Activated T-helper 9 cell treated with anti-CD3 and anti-CD28 coated beads, Interleukin-2, amount 50 U/mL, for 16 hours (primary cell): ENCODE results near the gene PTTG2.
A peak's percentile ranks its signal among the peaks of the same experiment; 100 is the strongest.
"Not testable (repeated sequence)": the region's sequence is repeated elsewhere in the genome, so short reads cannot be mapped to it uniquely, and the experiment has no call there.

Experiments used
- DNase-seq: peaks from one replicate; pipeline ENCODE4 v3.0.0-alpha.2; 2020; ENCODE audit warnings: low read depth

The PTTG2 gene

DNA sequence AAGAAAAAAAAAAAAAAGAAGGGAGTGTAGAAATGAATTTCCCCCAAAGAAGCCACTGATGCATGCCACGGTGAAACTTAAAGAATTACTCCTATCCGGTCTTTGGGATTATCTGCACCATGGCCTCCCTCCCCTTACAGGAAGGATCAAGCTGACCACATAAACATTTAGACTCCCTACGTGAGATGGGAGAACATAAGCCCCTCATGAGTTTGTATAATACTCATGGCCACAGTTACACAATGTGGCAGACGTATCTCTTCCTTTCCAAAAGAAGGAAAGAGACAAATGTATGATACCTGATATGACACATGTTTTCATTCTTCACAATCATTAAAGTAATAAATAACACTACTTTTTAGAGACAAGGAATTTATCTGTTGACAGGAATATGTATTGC is 3.3 kb upstream of the PTTG2 start:
- no peak for DNase-seq

DNA sequence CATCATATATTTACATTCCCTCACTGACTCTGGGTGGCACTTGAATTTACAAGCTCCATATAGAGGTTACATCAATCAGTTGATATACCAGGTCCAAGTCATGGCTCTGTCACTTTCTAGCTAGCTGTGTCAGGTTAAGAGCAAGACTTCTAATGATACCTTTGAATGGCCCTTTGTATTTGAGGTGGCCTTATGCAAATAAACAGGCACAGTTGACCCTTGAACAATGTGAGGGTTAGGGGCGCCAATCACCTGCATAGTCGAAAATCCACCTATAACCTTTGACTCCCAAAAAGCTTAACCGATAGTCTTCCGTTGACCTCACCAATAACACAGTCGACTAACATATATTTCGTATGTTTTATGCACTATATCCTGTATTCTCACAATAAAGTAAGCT is 1.3 kb upstream of the PTTG2 start:
- no peak for DNase-seq

DNA sequence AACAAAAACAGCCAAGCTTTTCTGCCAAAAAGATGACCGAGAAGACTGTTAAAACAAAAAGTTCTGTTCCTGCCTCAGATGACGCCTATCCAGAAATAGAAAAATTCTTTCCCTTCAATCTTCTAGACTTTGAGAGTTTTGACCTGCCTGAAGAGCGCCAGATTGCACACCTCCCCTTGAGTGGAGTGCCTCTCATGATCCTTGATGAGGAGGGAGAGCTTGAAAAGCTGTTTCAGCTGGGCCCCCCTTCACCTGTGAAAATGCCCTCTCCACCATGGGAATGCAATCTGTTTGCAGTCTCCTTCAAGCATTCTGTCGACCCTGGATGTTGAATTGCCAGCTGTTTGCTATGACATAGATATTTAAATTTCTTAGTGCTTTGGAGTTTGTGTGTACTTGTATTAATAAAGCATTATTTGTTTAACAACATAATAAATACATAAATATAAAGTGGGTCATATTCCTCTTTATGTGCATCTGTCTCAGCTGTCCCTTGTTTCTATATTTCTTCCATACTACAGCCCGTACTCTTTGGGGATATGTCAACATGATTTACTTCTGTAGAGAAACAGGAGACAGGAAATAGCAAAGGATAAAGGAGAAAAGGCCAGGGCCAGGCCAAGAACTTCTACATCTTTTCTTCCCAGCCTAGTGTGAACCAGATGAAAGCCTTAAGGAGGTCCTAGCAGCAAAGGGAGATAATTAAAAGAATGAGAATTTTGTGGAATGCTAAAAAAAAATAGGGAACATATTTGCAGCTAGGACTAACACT is 667 bp downstream of the PTTG2 start:
- no peak for DNase-seq

DNA sequence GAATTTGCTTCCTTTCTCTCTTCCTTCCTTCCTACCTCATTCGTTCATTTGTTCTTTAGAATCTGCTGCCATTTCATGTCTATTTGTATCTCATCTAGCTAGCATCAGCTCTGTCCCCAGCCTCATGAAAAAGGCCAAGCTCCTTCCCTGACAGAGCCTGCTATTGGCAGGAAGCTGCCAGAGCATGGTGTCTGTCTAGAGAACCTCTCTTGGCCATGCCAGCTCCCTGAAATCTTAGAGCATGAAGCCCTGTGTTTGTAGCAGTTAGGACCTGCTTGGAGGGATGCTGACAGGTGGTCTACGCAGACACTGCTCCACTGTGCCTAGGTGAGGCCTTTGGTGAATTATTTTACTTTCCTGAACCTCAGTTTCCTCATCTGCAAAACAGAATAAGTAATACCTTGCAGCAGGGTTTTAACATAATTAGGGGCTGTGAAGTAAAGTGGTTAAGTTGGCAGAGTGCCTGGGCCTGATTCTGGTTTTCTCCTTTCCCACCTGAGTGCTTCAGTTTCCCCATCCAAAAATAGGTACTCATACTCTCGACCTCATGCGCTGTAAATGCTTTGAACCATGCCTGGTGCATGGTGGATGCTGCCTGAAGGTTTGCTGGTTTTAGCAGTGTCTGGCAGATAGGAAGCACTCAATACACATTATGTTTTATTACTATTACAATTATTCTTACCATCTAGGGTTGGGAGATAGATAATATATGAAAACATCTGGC is 4.7 kb downstream of the PTTG2 start:
- DNase-seq, result no peak

DNA sequence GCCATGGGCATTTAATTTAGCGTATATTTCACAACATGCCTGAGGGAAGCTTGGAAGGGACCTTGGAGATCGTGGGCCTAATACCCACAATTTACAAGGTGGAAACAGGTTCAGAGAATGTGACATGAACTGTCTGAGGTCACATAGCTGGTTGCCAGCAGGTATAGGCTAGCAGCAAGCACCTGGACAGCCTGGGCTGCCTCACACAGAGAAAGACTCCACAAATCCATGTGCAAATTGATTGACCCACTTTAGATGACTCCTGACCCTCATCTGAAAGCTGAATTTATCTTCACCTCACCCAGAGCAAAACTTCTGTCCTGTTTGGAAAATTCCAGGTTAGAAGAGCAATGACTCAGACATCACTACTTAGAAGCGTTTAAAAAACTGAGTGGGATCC is 5.8 kb downstream of the PTTG2 start:
- DNase-seq, result no peak

DNA sequence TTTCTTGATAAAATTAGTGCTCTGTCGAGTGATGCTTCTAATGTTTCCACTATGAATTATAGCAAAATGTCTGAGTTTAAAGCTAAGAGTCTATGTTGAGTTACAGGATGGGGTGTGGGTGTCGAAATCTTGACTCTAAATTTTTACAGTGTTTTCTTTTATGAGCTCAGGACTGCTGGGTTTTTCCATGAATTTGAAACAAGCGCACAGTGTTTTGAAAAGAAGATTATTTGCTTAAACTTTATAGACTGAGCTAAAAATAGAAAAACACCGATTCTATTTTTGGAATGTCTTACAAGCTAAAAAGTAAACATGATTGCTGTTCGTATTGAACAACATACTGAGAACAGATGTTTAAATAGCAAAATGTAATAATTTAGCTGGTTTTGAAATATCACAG is 7.5 kb downstream of the PTTG2 start:
- no peak for DNase-seq

DNA sequence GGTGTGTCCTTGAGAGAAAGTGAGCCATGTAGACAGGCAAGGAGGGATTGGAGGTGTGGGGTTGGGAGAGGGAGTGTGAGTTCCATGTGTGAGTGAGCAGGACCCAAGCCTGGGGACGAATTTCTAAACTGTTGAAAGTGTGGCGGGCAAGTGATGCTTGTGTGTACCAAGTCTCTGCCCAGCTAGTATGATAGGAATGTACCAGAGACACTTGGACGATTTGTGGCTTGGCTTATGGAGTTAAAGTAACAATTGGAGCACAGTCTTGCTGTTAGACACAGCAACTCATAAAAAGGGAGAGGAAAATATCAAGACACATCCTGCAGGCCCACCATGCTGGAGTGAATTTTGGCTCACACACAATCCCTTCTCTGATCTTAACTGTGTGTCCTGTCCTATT is 8.5 kb downstream of the PTTG2 start:
- DNase-seq, result no peak

DNA sequence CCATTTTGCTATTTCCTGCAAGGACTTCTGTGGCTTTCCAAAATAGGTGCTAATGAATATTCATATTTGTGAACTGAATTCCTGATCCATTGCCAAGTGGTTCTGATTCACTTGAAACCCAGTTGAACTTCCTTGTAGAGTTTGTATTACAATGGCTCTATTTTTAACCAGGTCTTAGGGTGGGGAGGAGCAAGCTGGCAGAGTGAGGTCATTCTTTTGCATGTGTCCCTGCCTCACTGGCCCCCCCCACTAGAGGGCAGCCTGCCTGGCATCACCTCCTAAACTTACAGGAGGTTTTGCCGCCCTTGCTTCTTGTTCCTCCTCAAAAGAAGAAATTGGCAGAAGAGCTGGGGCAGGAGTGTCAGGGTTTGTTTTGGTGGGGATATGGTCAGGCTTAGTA is 10.5 kb downstream of the PTTG2 start:
- DNase-seq, result peak; percentile 45

DNA sequence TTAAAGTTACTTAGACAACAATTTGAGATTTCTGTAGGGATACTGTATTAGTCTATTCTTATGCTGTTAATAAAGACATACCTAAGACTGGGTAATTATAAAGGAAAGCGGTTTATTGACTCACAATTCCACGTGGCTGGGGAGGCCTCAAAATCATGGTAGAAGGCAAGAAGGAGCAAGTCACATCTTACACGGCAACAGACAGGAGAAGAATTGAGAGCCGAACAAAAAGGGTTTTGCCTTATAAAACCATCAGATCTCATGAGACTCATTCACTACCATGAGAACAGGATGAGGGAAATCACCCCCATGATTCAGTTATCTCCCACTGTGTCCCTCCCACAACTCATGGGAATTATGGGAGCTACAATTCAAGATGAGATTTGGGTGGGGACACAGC is 11.0 kb downstream of the PTTG2 start:
- no peak for DNase-seq

DNA sequence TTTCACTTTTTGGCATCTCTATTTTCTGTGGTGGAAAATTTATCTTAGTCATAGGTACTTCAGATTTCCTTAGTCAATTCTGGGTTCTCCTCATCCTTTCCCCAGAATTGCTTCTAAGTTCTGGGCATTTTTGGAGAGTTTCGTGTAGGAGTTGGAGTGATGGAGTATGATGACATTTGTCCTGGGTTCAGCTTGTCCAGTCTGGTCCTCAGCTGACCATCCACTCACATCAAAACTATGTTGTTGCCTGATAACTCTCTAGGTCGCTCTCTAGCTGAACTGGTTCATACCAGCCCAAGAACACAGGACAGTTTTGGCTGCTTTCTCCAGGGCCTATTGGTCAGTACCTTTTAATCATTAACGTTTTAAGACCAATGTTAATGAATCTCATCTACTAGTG is 13.2 kb downstream of the PTTG2 start:
- DNase-seq, result no peak

DNA sequence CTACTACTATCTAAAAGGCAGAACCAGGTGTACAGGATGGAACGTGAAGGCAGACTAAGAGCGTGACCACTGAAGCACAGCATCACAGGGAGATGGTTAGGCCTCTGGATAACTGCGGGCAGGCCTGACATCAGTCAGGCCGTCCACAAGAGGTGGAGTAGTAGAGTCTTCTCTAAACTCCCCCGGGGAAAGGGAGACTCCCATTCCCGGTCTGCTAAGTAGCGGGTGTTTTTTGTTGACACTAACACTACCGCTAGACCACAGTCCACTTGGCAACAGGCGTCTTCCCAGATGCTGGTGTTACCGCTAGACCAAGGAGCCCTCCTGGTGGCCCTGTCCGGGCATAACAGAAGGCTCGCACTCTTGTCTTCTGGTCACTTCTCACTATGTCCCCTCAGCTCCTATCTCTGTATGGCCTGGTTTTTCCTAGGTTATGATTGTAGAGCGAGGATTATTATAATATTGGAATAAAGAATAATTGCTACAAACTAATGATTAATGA is 15.2 kb downstream of the PTTG2 start:
- DNase-seq, result not testable (repeated sequence)

DNA sequence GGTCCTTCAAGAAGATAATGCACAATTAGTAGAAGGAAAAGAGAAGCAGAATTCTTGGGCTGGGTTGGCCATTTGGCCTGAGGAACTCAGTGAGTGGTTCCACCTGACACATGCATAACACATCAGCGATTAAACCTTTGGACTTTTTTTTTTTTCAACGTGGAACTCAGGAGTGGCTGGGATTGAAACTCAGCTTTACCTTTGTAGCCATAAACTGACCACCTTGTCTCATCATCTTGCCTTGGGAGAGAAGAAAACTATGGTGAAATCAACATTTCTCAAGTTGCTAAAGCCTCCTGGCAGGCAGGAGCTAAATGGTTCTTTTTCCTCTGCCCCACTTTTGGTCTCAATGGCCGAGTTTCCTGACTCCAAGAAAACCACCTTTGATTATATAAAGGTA is 16.3 kb downstream of the PTTG2 start:
- no peak for DNase-seq

DNA sequence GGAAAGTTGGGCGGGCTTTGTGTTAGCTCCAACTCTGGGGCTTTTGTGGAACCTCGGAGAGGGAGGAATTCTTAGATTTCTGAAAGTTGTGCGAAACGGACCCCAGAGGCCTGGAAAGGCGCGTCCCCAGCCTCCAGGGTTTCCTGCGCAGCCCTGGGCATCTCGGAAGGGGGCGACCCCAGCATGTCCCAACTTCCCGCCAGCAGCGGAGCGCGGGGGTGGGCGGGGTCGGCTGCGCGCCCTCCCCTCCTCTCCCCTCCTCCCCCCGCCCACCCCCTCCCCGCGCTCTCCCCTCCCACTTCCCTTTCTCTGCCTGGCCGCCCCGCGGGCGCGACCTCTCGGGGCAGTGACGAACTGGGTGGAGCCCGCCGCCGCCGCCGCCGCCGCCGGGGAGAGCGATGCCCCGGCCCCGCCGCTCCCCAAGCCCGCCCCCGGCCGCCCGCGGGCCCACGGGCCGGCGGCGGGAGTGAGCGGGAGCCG is 16.8 kb downstream of the PTTG2 start:
- peak; percentile 61 for DNase-seq

DNA sequence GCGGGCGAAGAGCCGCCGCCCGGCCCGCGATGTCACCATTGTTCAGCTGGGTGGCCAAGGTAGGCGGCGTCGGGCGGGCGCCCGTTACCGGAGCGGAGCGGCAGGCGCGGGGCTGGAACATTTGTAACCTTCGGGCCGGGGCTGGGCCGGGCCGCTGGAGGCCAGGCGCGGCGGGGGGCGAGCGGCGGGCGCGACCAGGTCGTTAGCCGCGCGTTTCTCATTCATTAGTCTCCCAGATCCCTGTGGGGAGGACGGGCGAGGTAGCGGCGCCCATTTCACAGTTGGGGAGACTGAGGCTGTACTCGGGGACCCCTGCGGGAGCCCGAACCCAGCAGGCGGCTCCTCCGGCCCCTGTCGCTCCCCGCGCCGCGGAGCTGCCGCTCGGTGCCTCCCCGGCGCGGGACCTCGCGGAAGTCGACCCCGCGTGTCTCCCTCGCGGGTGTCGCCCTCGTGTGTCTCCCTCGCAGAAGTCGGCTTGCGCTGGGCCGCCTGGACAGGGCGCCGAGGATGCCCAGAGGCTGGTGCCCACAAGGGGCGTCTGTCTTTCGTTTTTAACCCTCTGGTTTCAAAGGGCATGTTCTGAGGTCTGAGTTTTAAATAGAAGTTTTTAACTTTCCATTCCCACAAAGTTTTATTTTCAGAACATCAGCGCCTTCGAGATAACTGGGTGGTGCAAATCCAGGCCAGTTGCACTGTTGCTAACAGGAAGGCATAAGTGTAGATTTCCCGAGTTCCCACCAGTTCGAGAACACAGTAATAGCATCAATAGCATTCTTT is 17.5 kb downstream of the PTTG2 start:
- DNase-seq, result peak; percentile 65

DNA sequence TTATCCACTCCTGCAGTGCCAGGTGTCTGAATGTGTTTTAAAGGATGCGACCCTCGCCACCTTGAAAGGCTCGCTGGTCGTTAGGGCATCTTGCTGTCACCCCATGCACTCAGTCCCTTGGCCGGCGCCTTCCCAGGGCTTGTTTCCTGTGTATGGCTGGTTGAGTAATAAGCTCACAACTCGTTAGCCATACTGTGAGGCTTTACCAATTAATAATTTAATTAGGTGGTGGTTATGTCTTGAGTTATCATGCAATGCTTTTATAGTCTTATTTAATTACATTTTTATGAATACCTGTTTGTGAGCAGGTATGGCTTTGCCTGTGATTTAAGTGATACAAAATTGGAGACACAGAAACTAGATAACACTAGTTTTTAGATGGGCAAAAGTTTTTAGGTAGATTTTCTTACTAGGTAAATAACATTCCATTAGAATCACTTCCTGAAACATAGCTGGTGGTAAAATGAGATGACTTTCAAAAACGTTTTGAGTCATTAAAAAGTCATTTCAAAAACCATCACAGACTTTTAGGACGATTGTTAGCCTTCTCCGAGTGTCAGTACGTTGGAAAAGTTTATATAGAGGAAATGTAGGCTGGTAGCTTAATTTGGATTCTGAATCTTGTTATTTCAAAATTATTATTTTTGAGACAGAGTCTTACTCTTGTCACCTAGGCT is 18.2 kb downstream of the PTTG2 start:
- DNase-seq, result no peak

DNA sequence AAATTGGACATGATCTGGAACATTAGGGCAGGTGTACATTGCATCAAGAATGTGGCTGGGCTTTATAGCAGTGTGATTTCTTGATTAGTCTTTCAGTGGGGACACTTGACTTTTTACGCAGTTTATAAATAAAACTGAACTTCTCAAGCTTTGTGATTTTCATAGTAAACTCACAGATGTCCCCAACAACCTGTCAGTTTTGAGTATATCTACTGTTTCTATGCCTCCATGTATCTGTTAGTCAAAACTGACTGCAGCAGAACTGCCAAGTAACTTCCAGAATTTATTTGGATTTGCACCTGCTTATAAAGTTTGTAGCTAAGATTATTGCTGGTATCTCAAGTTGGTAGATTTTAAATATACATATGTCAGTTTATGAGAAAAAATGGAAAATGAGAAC is 20.0 kb downstream of the PTTG2 start:
- DNase-seq, result no peak

DNA sequence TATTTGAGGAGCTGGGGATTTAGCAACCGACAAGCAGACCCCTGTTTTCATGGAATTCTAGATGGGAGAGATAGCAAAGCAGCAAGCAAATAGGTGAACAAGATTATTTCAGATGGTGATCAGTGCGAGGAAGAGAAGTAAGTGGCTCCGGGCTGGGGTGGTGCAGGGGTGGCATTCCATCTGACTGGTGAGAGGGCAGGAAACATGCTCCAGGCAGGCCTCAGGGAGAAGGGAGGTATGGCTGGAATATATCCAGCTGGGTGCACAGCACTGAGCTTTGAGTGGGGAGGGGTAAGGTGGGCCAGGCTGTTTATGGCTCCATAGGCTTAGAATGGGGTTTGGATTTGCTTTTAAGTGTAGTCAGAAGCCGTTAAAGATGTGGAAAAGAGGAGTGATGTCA is 21.2 kb downstream of the PTTG2 start:
- no peak for DNase-seq

DNA sequence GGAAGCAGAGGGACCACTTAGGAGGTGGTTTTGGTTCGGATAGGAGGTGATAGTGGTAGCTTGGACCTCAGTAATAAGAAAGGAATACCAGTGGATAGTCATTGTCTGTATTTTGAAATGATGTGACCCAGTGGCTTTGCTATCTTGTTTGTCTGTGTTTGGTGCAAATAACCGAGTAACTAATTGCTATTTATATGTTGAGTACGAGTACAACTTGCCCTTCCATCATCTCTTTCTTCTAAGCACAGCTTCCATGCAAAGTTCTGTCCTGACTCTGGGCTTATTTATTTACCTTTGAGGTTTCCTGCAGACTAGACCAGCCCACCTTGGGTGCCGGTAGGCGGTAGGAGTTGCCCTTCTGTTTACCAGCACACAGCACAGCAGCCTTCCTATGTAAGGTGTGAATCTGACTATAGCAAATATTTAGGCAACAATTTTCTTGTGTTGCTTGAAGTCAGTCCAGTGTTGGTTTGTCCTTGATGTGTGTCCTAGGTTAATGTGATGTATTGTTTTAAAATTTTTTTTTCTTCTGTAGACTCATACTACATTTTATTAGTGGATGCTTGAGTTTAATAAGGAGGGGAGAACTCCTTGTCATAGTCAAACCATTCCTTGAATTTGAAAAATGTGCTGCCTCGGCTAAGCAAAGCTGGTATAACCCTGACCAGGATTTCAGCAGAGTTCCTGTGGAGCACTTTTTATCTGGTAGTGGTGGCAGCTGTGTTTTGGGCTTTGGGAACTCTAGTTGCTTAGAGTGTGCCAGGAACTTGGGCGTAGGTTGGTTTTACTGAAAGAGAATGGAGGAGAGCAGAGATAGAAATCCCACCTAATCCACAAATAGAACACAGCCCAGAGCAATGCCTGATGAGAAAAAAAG is 21.9 kb downstream of the PTTG2 start:
- no peak for DNase-seq

DNA sequence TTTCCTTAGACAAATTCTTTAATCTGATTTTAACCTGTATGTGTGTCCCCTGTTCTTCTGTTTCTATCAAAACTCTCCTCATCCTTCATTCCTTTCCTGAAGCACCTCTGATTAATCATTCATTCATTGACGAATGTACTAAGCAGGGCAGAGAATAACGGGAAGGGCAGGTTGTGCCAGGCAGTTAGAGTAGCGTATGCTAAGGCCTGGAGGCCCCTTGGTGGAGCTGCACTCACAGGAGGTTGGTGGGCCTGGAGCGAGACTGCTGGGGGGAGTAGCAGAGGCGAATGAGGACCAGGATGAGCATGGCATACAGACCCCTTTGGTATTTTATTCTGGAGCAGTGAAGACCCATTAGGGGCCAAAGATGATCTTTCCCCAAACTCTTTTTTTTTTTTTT is 22.5 kb downstream of the PTTG2 start:
- no peak for DNase-seq

DNA sequence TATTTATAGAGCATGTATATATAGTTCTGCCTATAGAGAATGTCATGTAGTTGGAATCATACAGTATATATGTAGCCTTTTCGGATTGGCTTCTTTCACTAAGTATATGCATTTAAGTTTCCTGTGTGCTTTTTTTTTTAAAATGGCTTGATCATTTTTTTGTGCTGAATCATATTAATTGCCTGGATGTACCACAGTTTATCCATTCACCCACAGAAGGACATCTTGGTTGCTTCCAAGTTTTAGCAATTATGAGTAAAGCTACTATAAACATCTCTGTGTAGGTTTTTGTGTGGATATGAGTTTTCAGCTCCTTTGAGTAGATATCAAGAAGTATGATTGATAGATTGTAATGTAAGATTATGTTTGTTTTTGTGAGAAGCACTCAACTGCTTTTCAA is 23.8 kb downstream of the PTTG2 start:
- no peak for DNase-seq

DNA sequence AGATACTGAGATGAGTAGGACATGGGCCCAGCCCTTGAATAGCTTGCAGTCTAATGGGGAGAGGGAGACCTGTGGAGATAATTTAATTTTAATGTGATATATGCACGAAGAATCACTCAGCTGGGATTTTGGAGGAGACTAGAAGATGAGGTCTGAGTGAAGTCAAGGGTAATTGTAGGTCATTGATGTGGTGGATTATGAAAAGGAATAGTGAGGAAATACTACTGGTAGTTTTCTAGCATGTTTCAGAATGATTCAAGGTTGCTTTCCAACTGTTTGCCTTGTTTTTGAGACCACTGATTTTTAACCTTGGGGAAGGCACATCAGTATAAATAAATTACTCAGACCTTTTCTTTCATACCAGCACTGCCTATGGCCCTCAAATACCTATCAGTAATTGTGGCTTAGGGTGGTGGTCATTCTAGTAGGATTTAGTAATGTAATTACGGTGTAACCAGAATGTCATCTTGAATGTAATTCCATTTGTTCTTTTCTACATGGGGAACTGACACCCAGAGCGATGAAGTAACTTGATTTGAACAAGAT is 25.6 kb downstream of the PTTG2 start:
- no peak for DNase-seq
